T-cell (primary cell): ENCODE measurements around the gene LDLRAP1. TPM values are rescaled to one million over a fixed set of nuclear protein-coding genes. Genes with fewer than 3 reads are reported as not detected.

Experiments used
- ATAC-seq, 4 experiments: fragments of 200-7000 bp in 3 of 4; fragments of 150-1000 bp in 1 of 4; cut with Tn5 transposase; replicated peaks in 1 of 4; 1 replicate in 3 of 4; 2 replicates in 1 of 4; pipeline ENCODE4 v1.10.0; 2021; ENCODE audit warnings: moderate library complexity in 3 of 4, mild to moderate bottlenecking in 2 of 4, moderate number of reproducible peaks in 1 of 4
- CTCF ChIA-PET, 2 donors: fragments of 300-600 bp; sonication (Branson Sonifier 250); formaldehyde crosslinking; loops; one replicate each; lab custom pipeline; 2022; ENCODE audit warnings: antibody characterized with exemption in 2 of 2; lab: Charles Lee
- POLR2A ChIA-PET, 2 donors: fragments of 300-600 bp; sonication (Branson Sonifier 250); formaldehyde crosslinking; loops; one replicate each; lab custom pipeline; 2022; ENCODE audit warnings: antibody characterized with exemption in 2 of 2; lab: Charles Lee
- DNase-seq, 35 experiments: peaks; one replicate each; pipeline versions ENCODE4 v3.0.0 to v3.0.0-alpha.2; 2013 to 2023
- H3K27ac ChIP-seq: one replicate; pipeline ENCODE4 v1.5.1; 2013; ENCODE audit warnings: low read length
- H3K27me3 ChIP-seq, 2 experiments: replicated peaks in 1 of 2; 1 replicate in 1 of 2; 2 replicates in 1 of 2; pipeline versions ENCODE4 v1.6.1 to v1.7.0; 2013; ENCODE audit warnings: low read length in 1 of 2, mixed read lengths in 1 of 2; ENCODE audit not compliant: control insufficient read depth in 2 of 2, insufficient read depth in 2 of 2; ENCODE audit errors: extremely low read depth in 1 of 2
- H3K36me3 ChIP-seq, 2 donors: 1 replicate in 1 of 2; 2 replicates in 1 of 2; pipeline versions ENCODE4 v1.6.1 to v1.7.0; 2013; ENCODE audit warnings: low read length in 1 of 2; ENCODE audit not compliant: control insufficient read depth in 2 of 2, insufficient read depth in 1 of 2; ENCODE audit errors: extremely low read depth in 1 of 2
- H3K4me1 ChIP-seq, 2 experiments: 1 replicate in 1 of 2; 2 replicates in 1 of 2; pipeline versions ENCODE4 v1.6.1 to v1.7.0; 2013; ENCODE audit warnings: low read length in 2 of 2, mixed read lengths in 1 of 2; ENCODE audit not compliant: insufficient read depth in 2 of 2, control insufficient read depth in 1 of 2; ENCODE audit errors: extremely low read depth in 1 of 2
- H3K4me3 ChIP-seq, 2 donors: 1 replicate in 1 of 2; 2 replicates in 1 of 2; pipeline versions ENCODE4 v1.5.1 to v1.7.0; 2013; ENCODE audit warnings: mild to moderate bottlenecking in 2 of 2, low read length in 1 of 2, moderate library complexity in 1 of 2; ENCODE audit not compliant: control insufficient read depth in 1 of 2; ENCODE audit errors: extremely low read depth in 1 of 2
- H3K9me3 ChIP-seq: 2 replicates; pipeline ENCODE4 v1.7.0; 2013
- H3K27ac Mint-ChIP-seq, 2 donors: one replicate each; pipeline ENCODE4 v1.8.0; 2020 to 2021; ENCODE audit warnings: mild to moderate bottlenecking in 2 of 2, mixed read lengths in 2 of 2
- H3K27me3 Mint-ChIP-seq, 2 donors: one replicate each; pipeline ENCODE4 v1.8.0; 2021 to 2022; ENCODE audit warnings: mixed read lengths in 2 of 2
- H3K36me3 Mint-ChIP-seq: one replicate; pipeline ENCODE4 v1.8.0; 2021; ENCODE audit warnings: mixed read lengths
- H3K4me1 Mint-ChIP-seq, 3 donors: one replicate each; pipeline ENCODE4 v1.8.0; 2020 to 2022; ENCODE audit warnings: mixed read lengths in 3 of 3, mild to moderate bottlenecking in 1 of 3
- H3K4me3 Mint-ChIP-seq, 3 donors: one replicate each; pipeline ENCODE4 v1.8.0; 2020 to 2022; ENCODE audit warnings: mild to moderate bottlenecking in 3 of 3, mixed read lengths in 3 of 3, moderate library complexity in 3 of 3
- H3K9me3 Mint-ChIP-seq, 3 donors: one replicate each; pipeline ENCODE4 v1.8.0; 2020 to 2022; ENCODE audit warnings: mixed read lengths in 3 of 3
- WGBS: methylation state at CpG from one replicate; pipeline ENCODE4 v1.1.5; 2013; ENCODE audit warnings: missing lambda C conversion rate; ENCODE audit not compliant: insufficient coverage; 5-methylcytosine and 5-hydroxymethylcytosine counted together
- total RNA-seq, 35 experiments: library from RNA in 6 of 35; stranded (reverse) in 6 of 35; fragments of 120-200 nt in 1 of 35; gene quantifications; one replicate each; pipeline versions ENCODE4 v1.2.1 to v1.2.4 and lab custom pipeline; 2013 to 2026

LDLRAP1 gene
- total RNA-seq, 5 donors from 2014 or later (not counting 1 experiment from before 2014, with no cell fraction given), result 143 to 298 (median 222) TPM

- Histone ChIP-seq H3K27ac (no peak overlapping the region), H3K27me3 (peaks cover 0 to 3% of the 10 kb centered on the region in 2 experiments), H3K36me3 (no peaks in the 10 kb centered on the region), H3K4me3 (no peak overlapping the region), H3K9me3 (no peaks in the 10 kb centered on the region), H3K4me1 (peaks cover 3 to 5% of the 10 kb centered on the region in 2 experiments)
- DNase-seq (no peak), ATAC-seq (no peak)
- no peak overlapping the region for H3K4me3 Mint-ChIP-seq
- H3K9me3 Mint-ChIP-seq, result no peaks in the 10 kb centered on the region
- POLR2A ChIA-PET, result no interaction called here
- H3K27ac Mint-ChIP-seq, result no peak overlapping the region
- CTCF ChIA-PET, result no interaction called here
- H3K27me3 Mint-ChIP-seq, result peaks cover 0 to 3% of the 10 kb centered on the region in 2 donors
- no peaks in the 10 kb centered on the region for H3K36me3 Mint-ChIP-seq
- WGBS, result 91% methylated on average over 4 of the region's 5 CpGs
- H3K4me1 Mint-ChIP-seq, result peaks cover 12 to 15% (median 15%) of the 10 kb centered on the region in 3 donors
Observed at GRCh38 chr1:25607123-25607522, 63.7 kb downstream of the LDLRAP1 start.

DNA sequence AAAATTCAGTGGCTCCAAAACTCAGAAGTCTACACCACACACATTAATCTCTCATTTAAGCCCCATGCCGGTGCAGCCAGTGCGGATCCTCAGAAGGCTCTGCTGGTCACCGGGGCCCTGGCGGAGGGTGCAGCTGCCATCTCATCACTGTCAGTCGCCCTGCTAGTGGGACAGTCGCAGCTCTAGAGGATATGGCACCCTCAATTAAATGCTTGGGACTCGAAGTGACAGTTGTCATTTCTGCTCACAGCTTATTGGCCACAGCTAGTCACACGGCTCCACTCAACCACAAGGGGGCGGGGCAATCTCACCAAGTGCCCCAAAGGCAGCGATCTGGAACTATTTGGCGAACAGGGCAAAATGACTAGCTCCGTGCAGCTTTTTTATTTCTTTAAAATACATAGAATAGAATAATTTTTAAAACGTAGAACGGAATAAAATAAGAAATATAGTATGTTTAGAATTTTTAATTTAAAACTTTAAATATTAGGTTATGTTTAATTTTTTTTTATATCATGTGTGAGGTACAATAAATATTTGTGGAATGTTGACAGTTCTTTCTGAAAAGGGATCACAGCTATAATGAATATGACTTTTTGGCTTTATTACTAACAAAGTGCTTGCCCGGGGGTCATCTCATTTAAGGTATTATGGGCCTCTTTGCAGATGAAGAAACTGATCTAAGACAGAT is 65.2 kb downstream of the LDLRAP1 start:
- H3K9me3 Mint-ChIP-seq, result no peaks in the 10 kb centered on the region
- no peaks in the 10 kb centered on the region for H3K36me3 Mint-ChIP-seq
- no peak overlapping the region for H3K27ac Mint-ChIP-seq
- peak overlapping the region in 1 of 3 donors; percentile 33 for H3K4me3 Mint-ChIP-seq
- ChIA-PET CTCF (interaction anchor here (0.5 to 2.2 kb wide), 22 partner anchors 11 to 389 kb away, joined by 3 to 11 read pairs (median 4); partner anchors contain the start of genes MTFR1L (in 1 of the 2), PAFAH2 (in 1 of the 2) and SELENON (in 1 of the 2)), POLR2A (interaction anchor here (0.6 to 1.2 kb wide), 10 partner anchors 13 to 426 kb away, joined by 3 to 13 read pairs (median 3); partner anchors contain the start of gene RSRP1 (in 1 of the 2))
- H3K4me1 Mint-ChIP-seq, result peaks cover 13 to 15% (median 15%) of the 10 kb centered on the region in 3 donors
- H3K27ac ChIP-seq, result no peak overlapping the region
- ATAC-seq, result peak; percentile 96 to 99 (median 97)
- peak; percentile 72 to 94 (median 85) for DNase-seq
- no peak overlapping the region for H3K4me3 ChIP-seq
- H3K27me3 ChIP-seq, result peaks cover 0 to 3% of the 10 kb centered on the region in 2 experiments
- WGBS, result 13% methylated on average over 8 of the region's 15 CpGs
- peaks cover 0 to 3% of the 10 kb centered on the region in 2 donors for H3K27me3 Mint-ChIP-seq
- H3K4me1 ChIP-seq, result peaks cover 3 to 5% of the 10 kb centered on the region in 2 experiments
- no peaks in the 10 kb centered on the region for H3K9me3 ChIP-seq
- H3K36me3 ChIP-seq, result no peaks in the 10 kb centered on the region

DNA sequence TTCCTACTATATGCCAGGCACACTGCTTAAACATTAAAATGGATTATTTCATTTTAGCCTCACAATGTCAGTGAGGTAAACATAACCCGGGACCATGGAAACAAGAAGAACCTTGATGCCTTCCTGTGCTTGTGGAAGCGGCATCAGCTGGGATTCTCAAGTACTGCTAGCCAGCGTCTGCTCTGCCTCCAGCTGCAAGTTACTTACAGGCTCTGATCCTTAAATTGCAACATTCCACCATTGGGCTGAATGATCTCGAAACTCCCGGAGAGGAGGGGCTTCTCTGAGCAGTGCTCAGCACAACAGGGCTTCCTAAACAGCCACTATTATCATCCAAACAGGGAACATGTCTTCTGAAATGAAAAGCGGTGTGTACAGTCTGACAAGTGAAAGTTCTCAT is 66.5 kb downstream of the LDLRAP1 start:
- Mint-ChIP-seq H3K9me3 (no peaks in the 10 kb centered on the region), H3K4me1 (peaks cover 23 to 25% (median 24%) of the 10 kb centered on the region in 3 donors), H3K36me3 (no peaks in the 10 kb centered on the region), H3K27ac (no peak overlapping the region), H3K27me3 (peaks cover 0 to 3% of the 10 kb centered on the region in 2 donors), H3K4me3 (no peak overlapping the region)
- H3K27ac ChIP-seq, result no peak overlapping the region
- no peaks in the 10 kb centered on the region for H3K36me3 ChIP-seq
- no peaks in the 10 kb centered on the region for H3K9me3 ChIP-seq
- peaks cover 0 to 3% of the 10 kb centered on the region in 2 experiments for H3K27me3 ChIP-seq
- H3K4me3 ChIP-seq, result no peak overlapping the region
- ATAC-seq (no peak), DNase-seq (no peak)
- ChIA-PET POLR2A (interaction anchor here in 1 of 2 donors (0.7 kb wide), 1 partner anchor 223 kb away, joined by 3 read pairs; no protein-coding TSS in a partner anchor), CTCF (interaction anchor here (0.7 to 2.2 kb wide), 7 partner anchors 9 to 210 kb away, joined by 3 to 11 read pairs (median 5); partner anchors contain the start of gene MTFR1L (in 1 of the 2))
- peaks cover 3 to 12% of the 10 kb centered on the region in 2 experiments for H3K4me1 ChIP-seq
- WGBS, result 96% methylated on average over 3 of the region's 6 CpGs

DNA sequence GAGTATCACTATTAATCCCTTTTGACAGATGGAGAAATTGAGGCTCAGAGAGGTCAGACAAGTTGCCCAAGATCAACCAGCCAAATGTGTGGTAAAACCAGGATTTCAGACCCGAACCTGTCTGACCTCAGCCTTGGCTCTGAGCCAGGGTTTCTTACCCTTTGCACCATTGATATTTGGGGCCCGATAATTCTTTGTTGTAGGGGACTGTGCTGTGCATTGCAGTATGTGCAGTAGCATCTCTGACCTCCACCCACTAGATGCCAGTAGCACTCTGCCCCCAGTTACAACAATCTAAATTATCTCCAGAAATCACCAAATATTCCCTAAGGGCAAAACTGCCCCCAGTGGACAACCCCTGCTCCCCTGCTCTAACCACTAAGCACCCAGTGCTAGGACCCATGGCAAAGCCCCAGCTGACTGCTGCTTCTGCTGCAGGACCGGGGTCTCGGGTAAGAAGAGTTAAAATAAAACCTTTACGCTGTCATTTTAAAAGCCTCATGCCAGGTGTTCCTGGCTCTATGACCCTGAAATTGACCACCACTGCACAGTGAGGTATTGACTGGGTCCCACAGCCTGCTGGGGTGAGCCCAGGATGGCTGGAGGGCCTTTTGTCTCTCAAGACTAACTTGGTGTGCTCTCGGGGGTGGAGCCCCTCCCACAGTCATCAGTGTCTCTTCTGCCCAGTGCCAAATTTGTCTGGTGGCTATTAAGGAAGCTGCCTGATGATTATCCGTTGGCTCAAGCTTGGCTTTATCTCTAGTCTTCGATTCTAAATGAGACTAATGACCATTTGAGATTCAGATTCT is 67.6 kb downstream of the LDLRAP1 start:
- Mint-ChIP-seq H3K9me3 (no peaks in the 10 kb centered on the region), H3K4me3 (no peak overlapping the region), H3K4me1 (peaks cover 34 to 35% (median 34%) of the 10 kb centered on the region in 3 donors), H3K27ac (no peak overlapping the region), H3K27me3 (peaks cover 0 to 3% of the 10 kb centered on the region in 2 donors), H3K36me3 (no peaks in the 10 kb centered on the region)
- Histone ChIP-seq H3K27me3 (peaks cover 0 to 3% of the 10 kb centered on the region in 2 experiments), H3K27ac (no peak overlapping the region), H3K9me3 (no peaks in the 10 kb centered on the region), H3K4me1 (peaks cover 3 to 23% of the 10 kb centered on the region in 2 experiments), H3K36me3 (no peaks in the 10 kb centered on the region), H3K4me3 (no peak overlapping the region)
- no peak for ATAC-seq
- ChIA-PET CTCF (interaction anchor here (0.6 to 2.1 kb wide), 3 partner anchors 8 to 199 kb away, joined by 3 to 5 read pairs (median 4); no protein-coding TSS in a partner anchor), POLR2A (interaction anchor here in 1 of 2 donors (0.5 kb wide), 1 partner anchor 9 kb away, joined by 3 read pairs; no protein-coding TSS in a partner anchor)
- peak in 1 of 35 experiments; percentile 48 for DNase-seq
- WGBS, result 75% methylated on average over 4 of the region's 8 CpGs

GRCh38 chr1:25611843-25612242 is 68.4 kb downstream of the LDLRAP1 start:
- peaks cover 3 to 27% of the 10 kb centered on the region in 2 experiments for H3K4me1 ChIP-seq
- Mint-ChIP-seq H3K4me1 (peaks cover 34 to 35% (median 34%) of the 10 kb centered on the region in 3 donors), H3K9me3 (no peaks in the 10 kb centered on the region), H3K27me3 (no peaks in the 10 kb centered on the region), H3K36me3 (no peaks in the 10 kb centered on the region), H3K27ac (no peak overlapping the region), H3K4me3 (no peak overlapping the region)
- WGBS, result 57% methylated on average over 1 of the region's 1 CpG
- ATAC-seq, result no peak
- ChIA-PET CTCF (interaction anchor here in 1 of 2 donors (0.6 kb wide), 1 partner anchor 190 kb away, joined by 3 read pairs; no protein-coding TSS in a partner anchor), POLR2A (no interaction called here)
- no peak overlapping the region for H3K27ac ChIP-seq
- H3K27me3 ChIP-seq, result peaks cover 0 to 3% of the 10 kb centered on the region in 2 experiments
- no peaks in the 10 kb centered on the region for H3K9me3 ChIP-seq
- no peak overlapping the region for H3K4me3 ChIP-seq
- DNase-seq, result no peak
- no peaks in the 10 kb centered on the region for H3K36me3 ChIP-seq
